Measurements from ENCODE around the gene CAMK2G.

The CAMK2G gene

DNA sequence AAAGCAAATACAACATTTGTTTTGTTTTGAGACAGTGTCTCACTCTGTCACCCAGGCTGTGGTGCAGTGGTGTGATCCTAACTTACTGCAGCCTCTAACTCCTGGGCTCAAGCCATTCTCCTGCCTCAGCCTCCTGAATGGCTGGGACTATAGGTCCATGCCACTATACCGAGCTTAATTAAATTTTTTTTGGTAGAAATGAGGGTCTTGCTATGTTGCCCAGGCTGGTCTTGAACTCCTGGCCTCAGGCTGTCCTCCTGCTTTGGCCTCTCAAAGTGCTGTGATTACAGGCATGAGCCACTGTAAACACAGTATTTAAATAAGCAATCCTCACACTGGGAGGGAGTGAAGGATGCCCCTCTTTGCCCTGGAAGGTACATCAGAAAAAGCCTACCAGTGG is 4.0 kb upstream of the CAMK2G start:
- no peak for DNase-seq

- DNase-seq: no peak
Measured at GRCh38 chr10:73877533-73878160, 3.3 kb upstream of the CAMK2G start.

DNA sequence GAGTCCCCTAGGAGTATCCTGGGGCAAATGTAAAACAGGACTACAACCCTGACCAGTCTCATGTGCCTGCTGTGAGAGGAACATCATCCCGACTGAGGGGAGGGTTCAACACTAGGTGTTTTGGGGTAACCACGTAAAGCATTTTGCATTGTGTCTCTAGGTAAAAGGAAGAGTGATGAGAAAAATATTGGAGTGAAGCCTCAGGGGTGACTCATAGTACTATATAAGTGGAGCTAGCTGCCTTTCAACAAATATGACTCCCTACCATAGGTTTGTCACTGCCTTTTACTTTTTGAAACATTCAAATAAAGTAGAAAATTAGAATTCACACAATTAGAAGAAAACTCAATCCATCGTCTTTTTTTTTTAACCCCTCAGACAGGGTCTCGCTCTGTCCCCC is 2.6 kb upstream of the CAMK2G start:
- DNase-seq: no peak

GRCh38 chr10:73876566-73876965 is 2.2 kb upstream of the CAMK2G start:
- DNase-seq: no peak

GRCh38 chr10:73876157-73876556 is 1.8 kb upstream of the CAMK2G start:
- no peak for DNase-seq

DNA sequence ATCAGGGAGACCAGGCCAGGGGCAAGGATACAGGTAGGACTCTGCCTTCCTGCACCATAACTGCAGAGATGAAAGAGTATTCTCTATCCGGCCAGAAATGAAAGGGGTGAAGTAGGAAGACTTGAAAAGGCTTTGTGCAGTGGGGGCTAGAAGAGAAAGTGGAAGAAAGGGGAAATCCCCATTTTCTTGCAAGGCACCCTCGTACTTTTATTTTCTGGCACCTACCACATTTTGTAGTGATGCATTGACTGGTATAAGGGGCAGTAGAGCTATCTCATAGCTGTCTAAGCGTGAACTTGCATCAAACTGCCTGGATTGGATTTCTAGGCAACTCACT is 752 bp upstream of the CAMK2G start:
- DNase-seq: no peak

- no peak for DNase-seq
Measured at GRCh38 chr10:73873838-73874215, 528 bp downstream of the CAMK2G start.

GRCh38 chr10:73873142-73873837 is 1.1 kb downstream of the CAMK2G start:
- no peak for DNase-seq

GRCh38 chr10:73872190-73872710 is 2.1 kb downstream of the CAMK2G start:
- no peak for DNase-seq

DNA sequence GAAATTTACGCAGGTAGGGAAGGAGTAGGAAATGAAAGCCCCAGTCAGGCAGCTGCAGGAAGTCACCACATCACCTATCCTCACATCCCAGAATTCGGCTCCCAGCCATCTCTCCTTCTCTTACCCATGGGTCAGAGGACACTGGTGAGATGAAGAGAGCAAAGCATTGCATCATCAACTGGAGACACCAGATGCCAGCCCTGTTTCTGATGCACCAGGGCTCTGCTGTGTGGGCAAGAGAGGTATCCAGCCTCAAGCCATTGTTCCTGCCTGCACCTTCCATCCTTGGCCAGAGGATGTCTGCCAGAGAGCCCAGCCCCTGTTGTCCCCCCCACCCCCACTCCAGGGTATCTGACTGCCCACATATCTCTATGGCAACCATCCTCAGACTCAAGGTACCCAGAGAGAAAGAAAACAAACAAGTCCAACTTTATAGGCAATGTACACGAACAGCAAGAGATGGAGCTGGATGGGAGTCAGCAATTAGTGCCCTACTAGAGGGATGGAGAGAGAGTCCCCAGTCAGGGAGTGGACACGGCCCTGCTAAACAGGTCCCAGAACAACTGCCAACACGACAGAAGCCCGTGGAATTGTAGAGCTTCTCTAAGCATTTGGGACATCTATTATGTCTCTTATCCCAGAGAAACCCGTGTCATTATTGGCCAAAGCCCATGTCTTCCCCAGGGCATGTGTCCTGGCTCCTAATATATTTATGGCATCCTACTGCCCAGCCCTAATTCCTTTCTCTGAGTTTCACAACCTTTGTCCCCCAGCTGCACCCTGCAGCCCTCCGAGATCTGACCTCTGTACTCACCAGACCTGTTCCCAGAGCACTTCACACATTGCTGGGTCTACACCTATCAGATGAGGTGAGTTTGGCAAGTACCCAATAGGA is 2.8 kb downstream of the CAMK2G start:
- no peak for DNase-seq

DNA sequence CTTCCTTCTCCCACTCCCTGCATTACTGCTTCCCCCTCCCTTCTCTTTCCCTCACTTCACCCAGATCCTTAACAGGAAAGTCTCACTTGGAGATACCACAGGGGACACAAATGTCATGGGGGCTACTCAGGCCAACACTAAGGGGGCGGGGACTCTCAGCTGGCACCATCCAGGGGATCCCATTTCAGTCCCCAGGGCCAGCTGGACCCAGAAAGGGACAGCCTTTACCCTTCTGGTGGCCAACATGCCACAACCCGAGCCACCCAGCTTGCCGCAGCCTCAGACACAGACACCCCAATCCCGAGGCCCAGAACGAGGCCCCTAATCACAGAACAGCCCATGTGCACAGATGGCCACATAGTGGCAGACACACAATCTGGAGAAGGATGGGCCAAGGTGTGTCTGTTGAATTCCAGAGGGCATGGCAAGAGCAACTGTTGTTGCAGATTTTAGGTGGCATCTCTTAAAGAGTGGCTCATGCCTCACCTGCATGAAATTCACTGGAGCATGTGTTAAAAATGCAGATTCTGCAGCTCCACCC is 5.6 kb downstream of the CAMK2G start:
- DNase-seq: no peak

GRCh38 chr10:73867871-73868631 is 6.3 kb downstream of the CAMK2G start:
- no peak for DNase-seq

GRCh38 chr10:73867126-73867807 is 7.1 kb downstream of the CAMK2G start:
- no peak for DNase-seq

DNA sequence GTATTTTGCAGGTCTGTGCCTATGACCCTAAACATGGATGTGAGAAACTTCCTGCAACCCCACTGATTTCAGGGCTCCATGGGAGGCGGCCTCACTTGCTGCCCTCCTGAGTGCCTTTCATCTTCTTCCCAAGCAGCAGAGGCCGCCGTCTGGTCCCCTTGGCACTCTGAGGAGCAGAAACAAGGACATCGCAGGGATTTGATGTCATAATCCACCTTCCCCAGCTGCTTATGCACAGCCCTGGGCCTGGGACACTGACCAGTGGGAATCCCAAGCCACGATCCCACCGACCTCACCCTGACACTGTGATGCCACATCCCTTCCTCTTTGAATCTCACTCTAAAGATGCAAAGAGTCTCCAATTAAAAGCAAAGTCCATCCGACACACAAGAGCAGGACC is 7.7 kb downstream of the CAMK2G start:
- no peak for DNase-seq

DNA sequence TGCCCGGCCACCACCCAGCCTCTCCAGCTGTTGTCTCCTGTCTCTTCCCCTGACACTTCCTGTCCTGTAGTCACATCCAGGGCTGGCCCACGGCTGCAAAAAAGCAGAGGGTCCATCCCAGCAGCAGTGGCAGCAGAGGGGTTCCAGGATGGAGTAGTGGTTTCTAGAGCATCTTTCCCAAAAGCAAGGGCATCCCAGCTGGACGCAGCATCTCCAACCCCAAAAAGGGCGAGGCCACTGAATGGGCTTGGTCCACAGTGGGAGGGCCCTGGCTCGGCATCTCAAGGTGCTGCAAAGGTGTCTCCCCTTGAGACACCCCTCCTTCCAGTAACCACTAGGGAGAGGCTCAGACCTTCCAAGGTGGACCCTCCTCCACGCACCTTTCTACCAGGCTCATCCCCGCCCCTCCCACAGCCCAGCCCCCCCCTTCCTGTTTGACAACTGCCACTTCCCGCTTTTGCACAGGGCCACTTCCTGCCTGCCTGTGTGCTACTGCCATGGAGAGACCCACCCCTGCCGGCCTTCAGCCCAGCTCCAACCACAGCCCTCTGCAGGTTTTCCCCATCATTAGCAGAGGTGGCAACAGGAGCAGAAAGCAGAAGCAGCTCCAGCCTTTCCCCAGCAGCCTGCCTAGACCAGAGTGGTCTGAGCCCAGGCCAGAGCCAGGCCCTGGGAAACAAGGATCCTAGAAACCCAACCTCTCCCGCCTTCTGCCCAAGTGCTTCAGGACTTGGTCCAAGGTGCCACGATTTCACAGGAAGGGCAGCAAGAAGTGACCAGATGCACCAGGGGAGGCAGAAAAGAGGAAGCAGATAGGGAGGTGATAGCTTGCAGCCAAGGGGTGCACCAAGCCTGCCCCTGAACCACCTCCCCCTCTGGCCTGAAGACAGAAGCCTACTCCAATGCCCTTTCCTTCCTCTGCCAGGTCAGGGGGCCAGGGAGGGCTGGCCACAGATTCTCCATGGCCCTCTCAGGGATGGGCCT is 8.6 kb downstream of the CAMK2G start:
- no peak for DNase-seq

GRCh38 chr10:73865107-73865458 is 9.3 kb downstream of the CAMK2G start:
- DNase-seq: no peak

GRCh38 chr10:73864229-73864628 is 10.1 kb downstream of the CAMK2G start:
- DNase-seq: no peak

DNA sequence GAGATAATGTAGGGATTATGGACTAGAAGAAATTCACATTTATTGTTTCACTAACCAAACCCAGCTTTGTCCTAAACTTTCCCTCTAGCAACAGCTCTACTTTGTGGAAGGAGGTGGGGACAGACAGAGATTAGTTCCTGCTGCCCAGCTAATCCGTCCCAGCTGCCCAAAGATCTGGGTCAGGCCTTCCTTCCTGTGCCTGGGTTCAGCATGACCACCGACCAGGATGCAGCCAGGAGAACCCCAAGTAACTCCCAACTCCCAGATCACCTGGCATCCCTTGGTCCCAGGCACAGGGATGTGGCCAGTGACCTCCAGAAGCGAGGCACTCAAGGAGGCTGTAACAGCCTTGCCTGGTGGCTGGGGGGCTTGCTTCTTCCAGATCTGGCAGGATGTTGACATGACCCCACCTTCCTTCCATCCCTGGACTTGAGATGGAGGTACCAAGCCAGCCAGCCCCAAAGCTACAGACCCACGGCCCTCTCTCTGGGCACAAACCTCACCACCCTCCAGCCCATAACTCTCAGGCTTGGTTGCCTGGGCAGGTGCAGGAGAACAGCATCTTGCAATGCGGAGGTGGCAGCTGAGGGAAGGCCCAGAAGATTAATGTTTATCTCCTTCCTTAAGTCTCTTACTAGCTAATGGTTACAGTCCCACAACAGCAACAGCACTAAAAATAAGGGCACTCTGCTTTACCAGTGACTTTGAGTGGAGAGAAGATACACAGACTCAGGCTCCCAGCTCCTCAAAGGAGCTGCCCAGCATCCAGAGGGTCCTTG is 11.1 kb downstream of the CAMK2G start:
- no peak for DNase-seq

- no peak for DNase-seq
Measured at GRCh38 chr10:73862011-73862410, 12.3 kb downstream of the CAMK2G start.

Data from right forelimb (tissue), 1 donor.